NCI-H187 (cell line): ENCODE measurements around the gene ENDOU.
A peak's percentile ranks its signal among the peaks of the same experiment; 100 is the strongest.

ENCODE experiments used
- DNase-seq, 2 experiments: peaks; one replicate each; lab custom pipeline; 2025; lab: John Stamatoyannopoulos, UW

The ENDOU gene

DNA sequence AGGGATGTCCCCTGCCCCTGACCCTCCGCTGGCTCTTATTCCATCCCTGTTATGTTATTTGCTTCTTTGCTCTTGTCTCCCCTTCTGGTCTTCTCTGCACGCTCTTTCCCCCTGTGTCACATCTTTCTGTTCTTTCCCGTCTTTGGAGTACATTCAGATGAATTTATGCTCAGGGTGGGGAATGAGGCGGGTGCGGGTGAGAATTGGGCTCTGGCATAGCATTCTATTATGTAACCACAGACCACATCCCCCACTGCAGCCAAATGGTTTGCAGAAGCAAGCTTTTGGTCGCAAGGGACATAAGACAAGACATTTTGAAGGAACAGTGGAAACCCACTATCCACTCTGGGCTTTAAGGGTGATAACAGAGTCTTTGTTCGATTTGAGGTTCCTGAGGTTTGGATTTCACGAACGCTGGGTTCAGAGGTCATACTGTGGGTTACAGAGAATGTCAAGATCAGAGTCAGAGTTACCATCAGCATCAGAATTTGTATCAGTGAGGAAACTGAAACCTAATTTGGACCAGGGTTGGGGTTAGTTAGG lies 3.8 kb downstream of the ENDOU start:
- DNase-seq = no peak

DNA sequence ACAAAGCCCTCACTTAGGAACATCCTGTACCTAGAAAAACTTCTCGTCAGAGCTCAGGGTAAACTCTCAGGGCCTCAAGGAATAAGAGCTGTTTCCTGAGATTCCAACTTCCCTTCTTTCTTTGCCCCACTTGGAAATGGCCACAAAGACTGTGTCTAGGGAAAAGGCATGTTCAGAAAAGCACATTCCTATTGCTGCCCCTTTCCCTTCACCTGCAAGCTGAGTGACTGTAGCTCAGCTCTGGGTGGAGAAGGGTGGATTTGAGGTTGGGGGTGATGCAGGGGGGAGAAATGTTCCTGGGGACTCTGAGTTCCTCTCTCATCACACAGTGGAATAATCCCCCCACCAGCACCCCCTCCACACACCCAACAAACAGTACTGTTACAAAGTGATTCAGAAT lies 6.8 kb downstream of the ENDOU start:
- no peak for DNase-seq

DNA sequence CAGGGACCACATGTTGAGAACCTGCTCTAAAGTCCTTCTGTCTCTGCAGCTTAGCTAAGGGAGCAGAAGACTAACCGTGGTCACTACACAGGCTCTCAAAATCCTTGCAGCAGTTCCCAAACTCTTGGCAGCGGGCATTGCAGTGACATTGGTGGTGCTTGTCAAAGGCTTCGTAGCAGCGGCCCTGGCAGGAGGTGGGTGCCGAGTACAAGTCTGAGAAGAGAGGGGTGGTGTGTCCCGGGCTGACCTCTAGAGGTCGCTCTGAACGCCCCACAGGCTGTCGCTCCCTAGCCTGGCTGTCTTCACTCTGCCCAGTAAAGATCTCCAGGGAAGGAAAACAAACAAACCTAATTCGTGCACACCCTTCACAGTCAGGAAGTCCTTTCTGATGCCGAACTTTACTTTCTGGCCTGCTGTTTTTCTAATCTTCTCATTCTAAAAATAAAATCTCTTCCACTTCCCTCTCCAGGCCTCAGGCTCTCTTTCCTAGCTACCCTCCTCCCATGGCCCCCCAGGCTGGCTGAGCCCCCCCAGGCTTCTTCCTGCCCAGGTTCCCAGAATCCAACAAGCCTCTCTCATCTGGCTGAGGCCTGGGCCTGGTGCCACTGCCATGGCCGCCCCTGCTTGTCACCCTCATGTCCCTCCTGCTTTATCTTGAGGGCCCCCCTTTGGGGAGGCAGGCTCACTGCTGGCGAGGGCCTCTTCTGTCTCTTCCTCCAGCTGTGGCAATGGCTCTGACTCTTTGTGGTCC lies 7.7 kb downstream of the ENDOU start:
- no peak for DNase-seq

DNA sequence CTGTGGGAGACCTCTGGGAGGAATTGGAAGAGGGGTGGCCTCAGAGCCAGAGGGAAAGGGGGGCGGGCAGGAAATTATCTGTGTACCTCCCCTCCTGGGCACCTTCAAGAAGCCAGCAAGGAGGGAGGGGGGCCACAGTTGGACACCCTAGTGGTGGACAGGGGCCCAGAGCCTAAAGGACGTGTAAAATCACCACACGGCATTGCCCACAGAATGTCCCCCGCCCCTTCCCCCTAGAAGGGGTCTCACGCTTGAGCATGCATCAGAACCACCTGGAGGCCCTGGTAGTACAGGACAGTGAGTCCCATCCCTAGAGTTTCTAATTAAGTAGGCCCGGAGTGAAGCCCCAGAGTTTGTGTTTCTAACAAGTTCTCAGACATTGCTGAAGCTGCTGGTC lies 8.2 kb downstream of the ENDOU start:
- no peak for DNase-seq

DNA sequence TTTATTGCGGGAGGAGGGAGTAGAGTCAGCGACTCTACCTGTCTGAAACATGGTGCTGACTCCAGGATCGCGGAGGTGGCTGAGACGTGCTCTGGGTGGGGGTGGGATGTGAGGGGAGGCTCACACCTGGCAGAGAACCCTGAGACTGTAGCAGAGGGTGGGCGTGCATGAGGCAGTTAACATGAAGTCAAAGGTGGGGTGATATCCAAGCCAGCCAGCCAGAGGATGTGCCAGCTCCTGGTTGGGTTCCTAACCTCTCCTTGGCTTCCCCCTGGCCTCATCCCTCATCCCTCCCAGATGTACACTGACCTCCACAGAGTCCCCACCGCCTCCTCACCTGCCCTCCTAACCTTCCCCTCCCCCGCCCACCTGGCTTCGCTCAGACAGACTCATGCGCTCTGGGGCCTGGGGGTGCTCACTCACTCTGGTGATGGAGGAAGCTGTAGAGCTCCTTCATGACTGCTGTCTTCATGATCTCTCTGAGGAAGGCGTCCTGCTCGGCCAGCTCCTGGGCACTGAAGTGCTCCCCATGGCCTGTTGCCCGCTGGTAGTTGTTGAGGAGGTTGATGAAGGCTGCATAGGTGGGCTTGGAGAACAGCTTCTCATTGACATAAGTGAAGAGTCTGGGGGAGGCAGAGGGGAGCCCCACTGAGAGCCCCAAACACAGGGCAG lies 9.3 kb downstream of the ENDOU start:
- no peak for DNase-seq

DNA sequence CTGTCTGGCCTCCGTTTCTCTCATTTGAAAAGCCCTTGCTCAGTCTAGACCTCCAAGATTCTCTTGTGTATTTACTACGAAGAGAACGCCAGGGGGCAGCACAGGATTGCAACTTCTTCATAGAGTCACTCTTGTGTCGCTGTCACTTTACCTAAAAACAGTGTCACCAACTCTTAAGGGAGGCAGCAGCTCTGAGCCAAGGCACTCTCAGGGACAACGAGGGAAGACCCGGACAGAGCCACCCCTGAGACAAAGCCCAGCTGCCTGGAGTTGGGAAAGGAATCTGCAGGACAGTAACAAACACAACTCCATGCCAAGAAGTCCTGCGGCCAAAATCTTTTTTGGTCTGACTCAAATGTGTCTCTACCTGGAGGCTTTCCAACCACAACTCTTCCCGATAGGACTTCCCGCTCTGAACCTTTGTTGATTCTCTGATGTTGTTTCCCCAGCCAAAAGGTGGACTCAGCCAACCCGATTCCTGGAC lies 9.9 kb downstream of the ENDOU start:
- DNase-seq = peak; percentile 33 to 70

DNA sequence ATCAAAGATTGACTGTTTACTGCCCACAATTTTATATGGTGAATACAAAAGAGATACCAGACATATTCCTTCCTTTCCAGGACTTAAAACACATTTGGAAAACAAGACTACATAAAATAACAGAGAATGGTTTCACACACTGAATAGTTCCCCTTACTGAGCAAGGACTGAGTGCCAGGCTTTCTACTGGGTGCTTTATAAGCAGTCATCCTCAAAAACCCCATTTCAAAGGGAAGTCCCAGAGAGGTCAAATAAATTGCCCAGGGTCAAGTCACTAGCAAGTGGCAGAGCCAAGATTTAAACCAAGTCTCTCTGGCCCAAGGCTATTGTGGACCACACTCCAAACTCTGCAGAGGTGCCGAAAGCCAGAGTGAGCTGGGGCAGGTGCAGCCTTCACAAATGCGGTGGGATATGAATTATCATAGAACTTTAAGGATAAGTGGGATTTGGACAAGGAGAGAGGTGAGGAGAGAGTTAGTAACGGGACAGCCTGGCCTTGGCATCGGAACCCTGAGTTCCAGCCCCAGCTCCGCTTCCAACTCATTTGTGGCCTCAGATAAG lies 10.4 kb downstream of the ENDOU start:
- DNase-seq = no peak

DNA sequence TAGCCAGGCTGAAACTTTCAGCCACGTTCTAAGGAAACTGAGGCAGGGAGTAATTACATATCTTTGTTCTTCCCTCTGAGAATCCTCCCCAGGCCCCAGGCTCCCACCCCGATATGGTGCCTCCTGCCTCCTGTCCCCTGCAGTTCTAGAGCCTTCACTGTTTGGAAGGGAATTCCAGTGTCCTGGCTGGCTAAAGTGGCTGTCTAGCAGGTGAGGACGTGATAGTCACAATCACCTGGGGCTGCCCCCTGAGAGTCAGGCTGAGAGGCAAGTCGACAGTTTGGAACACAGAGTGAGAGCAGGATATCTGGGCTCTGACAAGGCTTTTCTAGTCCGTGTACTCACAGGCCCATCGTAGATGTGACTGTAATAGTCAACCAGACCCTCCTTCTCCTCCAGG lies 13.1 kb downstream of the ENDOU start:
- DNase-seq = no peak

DNA sequence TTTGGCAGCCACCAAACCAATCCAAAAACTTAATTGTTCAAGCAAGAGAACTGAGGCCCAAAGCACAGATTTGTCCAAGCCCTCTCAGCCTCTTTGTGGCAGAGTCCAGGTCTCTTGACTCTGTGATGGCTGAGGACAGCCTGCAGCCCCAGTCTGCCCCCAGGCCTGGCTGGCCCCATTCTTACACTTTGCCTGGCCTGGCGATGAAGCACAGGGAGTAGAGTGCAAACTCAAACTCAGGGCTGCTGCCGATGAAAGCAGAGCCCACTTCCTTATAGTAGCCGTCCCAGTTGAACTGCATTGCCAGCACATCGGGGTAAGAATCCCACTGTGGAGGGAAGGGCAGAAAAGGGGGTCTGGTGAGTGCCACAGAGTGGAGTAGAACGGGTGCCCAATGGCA lies 13.8 kb downstream of the ENDOU start:
- no peak for DNase-seq

DNA sequence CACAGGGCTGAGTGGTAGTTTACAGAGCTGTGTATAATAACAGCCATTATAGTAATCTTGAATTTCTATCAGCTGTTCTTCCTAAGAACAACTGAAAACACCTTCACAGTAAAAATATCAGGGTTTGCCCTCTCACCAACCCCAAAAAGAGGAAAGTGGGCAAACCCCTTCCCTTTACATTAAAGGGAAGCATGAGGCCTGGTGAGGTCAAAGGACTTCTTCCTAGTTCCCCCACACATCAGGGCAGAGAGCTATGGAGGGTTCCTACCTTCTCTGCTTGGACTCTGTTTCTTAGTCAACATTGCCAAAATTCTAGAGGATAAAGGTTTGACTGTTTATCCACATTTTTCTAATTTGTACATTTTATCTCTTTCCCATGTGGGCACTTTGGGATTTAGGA lies 15.0 kb downstream of the ENDOU start:
- DNase-seq = no peak

DNA sequence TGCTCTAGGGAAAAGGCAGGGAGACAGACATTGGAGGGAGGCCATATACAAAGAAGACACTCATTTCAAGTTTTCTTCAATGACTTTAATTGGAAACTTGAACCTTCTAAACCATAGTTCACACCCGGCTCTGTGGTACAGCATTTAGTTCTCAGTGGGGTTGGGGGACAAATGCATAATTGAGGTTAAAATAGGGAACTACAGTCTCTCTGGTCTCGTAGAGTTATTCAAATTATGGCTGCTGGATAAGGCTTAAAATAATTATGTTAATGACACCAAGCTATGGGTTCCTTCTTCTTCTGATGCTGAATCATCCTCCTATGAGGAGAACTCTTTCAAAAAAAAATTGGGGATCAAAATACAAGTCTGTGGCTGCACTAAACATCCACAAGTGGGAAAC lies 15.6 kb downstream of the ENDOU start:
- DNase-seq = no peak

DNA sequence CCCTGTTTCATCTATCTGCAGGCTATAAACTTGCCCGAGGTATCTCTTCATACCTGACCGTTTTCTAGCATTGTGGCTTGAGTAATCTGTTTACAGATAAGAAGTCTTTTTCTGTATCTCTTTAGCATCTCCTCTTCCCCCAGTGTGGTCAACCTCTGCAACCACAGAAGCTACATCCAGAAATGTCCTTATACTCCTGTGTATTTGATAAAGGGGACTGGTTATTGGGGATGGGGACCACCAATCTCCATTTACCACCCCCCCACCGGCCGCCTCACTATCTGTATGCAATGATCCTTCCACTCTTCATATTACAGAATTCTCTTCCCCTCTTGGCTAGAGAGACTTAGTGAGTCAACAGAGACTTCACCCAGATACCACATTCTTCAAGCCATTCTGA lies 16.1 kb downstream of the ENDOU start:
- no peak for DNase-seq

DNA sequence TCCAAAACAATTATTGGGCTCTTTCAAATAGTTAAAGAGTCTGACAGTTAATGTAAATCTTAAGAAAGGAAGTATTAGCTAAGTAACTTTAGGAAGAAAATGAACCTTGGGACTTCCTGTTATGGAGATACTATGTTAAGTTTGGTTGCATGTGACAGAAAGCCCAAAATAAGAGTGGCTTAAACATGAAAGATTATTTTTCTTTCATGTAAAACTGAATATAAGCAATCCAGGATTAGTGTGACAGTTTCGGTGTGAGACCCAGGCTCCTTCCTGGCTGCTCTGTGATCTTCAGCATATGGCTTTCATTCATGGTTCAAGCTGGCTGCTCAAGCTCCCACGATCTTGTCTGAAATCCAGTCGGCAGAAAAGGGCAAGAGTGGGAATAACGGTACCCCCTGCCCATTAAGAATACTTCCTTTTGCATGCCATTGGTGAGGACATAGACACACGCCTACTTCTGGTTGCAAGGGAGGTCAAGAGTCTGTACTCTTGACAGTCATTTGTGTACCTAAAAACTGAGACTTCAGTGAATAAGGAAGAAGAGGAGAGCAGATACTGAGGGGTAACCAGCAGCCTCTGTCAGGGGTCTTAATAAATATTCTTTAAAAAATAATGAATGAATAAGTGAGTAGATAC lies 17.3 kb downstream of the ENDOU start:
- DNase-seq = no peak

DNA sequence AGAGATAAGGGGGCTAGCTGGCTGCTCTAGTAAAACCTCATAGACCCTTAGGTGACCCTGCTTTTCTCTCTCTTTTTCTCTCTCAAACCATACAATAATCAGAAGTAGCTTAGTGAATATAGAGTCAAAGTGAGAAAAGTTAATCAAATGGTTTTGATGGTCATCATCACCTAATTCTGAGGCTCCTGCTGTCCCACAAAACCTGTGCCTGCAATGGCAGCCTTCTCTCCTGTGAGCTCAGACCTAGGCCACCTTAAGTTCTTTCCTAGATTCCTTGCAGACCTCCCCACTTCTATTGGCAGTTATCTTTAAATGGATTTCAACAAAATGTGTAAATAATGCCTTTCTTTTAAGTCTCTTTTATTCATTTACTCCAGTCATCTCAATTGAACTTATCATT lies 17.9 kb downstream of the ENDOU start:
- DNase-seq = no peak

DNA sequence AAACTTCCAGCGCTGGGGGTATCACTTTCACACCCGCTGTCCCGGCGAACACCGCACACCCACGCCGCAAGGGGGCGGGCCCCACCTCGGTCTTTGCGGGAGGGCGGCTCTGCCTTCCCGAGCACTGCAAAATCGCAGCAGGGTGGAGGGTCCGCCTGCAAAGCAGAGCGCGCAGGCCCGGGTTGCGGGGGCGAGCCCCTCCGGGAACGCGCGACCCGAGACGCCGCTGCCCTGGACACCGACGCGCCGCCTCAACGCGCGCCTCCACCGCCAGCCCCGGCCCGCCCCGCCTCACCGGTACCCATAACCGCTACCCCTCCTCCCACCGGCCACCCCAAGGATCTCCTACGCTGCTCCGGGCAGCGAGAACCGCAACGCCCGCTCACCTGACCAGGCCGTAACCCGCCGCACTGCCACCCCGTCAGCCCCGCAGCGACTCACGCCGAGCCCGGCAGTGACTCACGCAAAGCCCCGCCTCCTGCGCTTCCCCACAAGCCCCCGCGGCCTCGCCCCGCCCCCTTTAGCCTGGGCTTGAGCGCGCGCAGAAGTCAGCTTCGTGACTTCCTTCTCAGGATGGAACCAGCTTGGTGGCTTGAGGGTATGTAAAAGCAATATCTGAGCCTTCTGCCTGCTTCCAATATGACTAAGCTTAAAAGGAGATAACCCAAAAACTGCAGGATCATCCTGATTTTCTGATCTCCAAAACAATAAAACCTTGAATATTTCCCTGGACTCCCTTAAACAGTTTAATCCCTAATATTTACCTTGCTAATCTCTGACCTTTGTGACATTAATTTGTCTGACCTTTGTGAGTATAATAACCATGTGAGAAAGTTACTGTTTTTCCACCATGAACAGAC lies 19.5 kb downstream of the ENDOU start, which contains the start of gene RPAP3:
RPAP3 (minus strand) TSS at position 465 of the 860 bp plus-strand sequence. CDS start 3,190 bp downstream, outside the sequence.
- DNase-seq = peak; percentile 81 to 98

DNA sequence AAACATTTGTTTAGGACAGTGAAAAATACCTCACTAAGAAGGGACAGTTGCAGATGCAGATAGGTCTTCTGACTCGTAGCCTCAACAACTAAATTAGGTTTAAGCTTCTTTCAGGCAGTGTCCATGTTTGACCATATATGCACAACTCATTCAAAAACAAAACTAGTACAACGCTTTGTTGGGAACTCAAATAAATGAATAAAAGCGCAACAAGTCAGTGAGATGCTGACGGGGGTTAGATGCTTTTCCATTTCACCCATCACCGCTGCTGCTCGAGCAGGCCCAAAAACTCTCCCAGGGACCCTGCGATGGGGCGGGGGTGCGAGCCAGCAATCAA lies 20.1 kb downstream of the ENDOU start:
- no peak for DNase-seq

DNA sequence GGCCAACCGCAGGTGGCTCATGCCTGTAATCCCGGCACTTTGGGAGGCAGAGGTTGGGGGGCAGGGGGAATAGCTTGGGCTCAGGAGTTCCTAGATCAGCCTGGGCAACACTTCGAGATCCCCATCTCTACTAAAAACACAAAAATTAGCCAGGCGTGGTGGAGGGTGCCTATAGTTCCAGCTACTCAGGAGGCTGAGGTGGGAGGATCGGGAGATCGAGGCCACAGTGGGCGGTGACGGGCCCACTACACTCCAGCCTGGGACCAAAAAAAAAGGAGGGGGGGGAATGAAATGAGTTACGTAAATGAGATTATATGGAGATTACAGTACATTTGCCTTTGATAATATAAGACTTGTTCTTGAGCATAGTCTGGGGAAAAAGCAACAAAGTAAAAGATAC lies 20.6 kb downstream of the ENDOU start:
- DNase-seq = no peak

DNA sequence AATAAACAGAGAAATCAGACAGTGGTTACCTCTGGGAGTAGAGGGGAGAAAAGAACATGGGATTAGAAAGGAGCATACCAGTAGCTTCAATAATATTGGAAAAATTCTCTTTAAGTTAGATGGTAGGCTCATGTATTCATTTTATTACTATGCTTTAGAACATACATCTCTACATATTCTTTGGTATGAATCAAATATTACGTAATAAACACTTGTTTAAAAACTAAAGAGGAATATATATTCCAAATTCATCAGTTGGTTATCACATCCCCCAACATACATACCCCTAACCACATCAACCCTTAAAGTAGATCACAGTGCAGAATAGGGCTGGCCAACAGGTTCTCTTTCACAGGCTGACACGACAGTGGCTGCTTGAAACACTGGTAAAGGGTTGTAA lies 25.0 kb downstream of the ENDOU start:
- DNase-seq = no peak

DNA sequence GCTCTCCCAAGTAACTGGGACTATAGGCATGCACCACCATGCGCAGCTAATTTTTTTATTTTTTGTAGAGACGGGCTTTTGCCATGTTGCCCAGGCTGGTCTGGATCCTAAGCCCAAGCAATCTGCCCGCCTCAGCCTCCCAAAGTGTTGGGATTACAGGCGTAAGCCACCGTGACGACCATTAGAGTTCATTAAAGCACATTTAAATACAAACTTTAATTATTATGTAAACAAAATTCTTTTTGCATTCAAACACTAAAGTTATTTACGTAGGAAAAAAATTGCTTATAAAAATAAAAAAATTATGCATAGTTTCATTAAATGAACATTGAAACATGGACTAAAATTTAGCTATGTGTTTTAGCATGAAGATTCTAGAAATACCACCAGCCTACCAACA lies 26.7 kb downstream of the ENDOU start:
- DNase-seq = no peak

DNA sequence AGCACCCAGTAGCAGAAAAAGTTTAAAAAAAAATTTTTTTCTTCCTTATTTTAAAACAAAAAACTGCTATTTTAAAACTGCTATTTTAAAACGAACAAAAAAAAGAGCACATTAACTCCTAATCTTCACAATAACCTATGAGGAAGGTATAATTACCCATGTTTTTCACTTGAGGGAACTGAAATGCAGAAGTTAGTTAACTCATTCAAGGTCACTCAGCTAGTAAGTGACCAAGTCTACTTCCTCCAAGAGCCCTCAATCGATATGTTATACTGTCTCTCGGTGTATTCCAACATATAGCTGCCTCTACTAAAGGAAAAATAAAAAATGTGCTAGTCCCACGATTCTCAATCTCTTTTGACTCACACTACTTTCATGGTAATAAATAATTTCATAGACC lies 27.2 kb downstream of the ENDOU start:
- no peak for DNase-seq

DNA sequence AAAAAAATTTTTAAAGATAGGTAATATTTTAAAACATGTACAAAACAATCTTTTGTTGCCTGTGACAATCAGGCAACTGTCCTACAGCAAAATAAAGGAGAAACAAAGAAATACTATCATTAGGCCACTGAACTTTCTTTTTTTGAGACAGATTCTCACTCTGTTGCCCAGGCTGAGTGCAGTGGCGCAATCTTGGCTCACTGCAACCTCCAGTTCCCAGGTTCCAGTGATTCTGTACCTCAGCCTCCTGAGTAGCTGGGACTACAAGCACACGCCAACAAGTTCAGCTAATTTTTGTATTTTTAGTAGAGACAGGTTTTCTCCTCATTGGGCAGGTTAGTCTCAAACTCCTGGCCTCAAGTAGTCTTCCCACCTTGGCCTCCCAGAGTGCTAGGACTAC lies 36.1 kb downstream of the ENDOU start:
- no peak for DNase-seq

DNA sequence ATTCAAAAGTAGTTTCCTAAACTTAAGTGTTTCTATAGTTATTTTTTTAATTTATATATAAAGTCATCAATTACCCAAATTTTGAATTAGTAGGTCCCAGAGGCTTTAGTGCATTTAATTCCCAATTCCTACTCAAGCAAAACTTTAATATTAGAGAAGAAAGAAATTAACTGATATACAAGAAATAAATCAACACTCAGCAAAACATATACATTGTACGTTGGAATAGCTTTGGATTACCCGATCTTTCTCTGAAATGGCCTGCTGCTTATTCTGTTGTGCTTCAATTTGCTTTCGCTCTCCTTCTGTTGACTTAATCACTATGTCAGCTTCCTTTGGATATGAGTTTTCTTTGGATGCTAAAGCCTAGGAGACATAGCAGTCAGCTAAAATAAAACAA lies 37.7 kb downstream of the ENDOU start:
- no peak for DNase-seq
